ENCODE data around the gene PRKAR2B. TPM values are rescaled to one million over a fixed set of nuclear protein-coding genes. Genes with fewer than 3 reads are reported as not detected.

The PRKAR2B gene
- total RNA-seq, 2 donors from 2014 or later = 10.6 to 44.2 TPM

DNA sequence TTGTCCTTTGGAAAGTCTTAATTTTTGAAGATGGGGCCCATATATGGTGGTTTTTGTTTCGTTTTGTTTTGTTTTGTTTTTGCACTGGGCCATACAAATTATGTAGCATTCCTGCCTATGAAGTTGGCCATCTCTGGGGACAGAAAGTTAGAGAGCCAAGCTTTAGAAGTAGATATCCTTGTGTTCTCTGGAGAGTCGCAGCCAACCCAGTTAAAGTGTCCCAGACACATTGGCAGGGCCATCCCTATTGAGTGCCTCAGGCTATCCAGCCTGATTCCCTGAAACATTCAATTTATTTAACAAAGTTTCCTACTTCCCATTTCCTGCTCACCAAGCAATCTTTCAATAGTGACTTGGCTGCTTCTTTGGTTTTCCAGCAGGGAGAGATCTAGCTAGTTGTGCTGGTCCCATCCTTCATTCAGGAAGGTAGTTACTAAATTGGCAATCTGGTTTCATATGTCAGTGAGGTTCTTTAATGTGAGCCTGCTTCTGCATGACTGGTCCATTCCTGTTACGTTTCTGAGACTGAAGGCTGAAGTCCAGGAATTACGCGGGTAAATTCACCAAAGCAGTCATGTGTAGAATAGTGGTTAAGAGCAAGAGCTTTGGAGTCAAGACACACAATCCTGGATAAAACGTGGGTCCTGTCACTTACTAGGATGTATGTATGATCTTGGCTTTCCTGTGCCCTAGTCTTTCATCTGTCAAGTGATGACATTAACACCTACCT lies 75.0 kb downstream of the PRKAR2B start:
- peaks cover 9% of the 10 kb centered on the region for H3K4me1 ChIP-seq
- intact Hi-C loops (cut with DNase I) = no loop called here
- H3K36me3 ChIP-seq (replicated peaks in 1 of 2; ENCODE audit: insufficient read depth in 1 of 2, low read depth in 2 of 2) = no peaks in the 10 kb centered on the region
- H3K4me3 ChIP-seq = no peak overlapping the region
- ATAC-seq = no peak
- H3K9me3 ChIP-seq = no peaks in the 10 kb centered on the region
- WGBS, 2 donors = 77 to 78% methylated on average over 6 of the region's 6 CpGs
- no peaks in the 10 kb centered on the region for H3K27me3 ChIP-seq
- no peak for TF ChIP-seq CTCF (IDR thresholded peaks at IDR 0.05)
- TF ChIP-seq POLR2A (IDR thresholded peaks at IDR 0.05) = no peak
- no peak for DNase-seq
- H3K27ac ChIP-seq = no peak overlapping the region

DNA sequence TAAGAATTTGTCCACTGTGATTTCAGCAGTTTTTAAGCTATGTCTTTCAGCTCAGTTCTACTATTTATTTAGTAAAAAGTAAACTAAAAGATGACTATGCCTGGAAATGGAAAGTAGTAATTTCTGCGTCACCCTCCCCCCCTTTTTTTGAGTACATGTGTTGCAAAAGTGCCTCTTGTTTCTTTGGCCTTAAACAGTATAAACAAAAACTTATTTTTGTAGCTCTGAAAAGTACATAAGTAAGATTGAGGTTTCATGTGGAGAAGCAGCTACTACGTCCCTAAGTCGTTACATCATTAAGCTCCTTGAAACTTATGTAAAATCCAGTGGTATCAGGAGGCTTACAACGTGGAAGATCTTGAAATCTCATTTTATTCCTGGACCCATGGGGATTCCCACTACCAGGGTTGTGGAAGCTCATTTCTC lies 78.0 kb downstream of the PRKAR2B start:
- no peak for TF ChIP-seq POLR2A (IDR thresholded peaks at IDR 0.05)
- no peak for TF ChIP-seq CTCF (IDR thresholded peaks at IDR 0.05)
- Histone ChIP-seq H3K4me3 (no peak overlapping the region), H3K27me3 (no peaks in the 10 kb centered on the region), H3K36me3 (replicated peaks in 1 of 2; ENCODE audit: insufficient read depth in 1 of 2, low read depth in 2 of 2) (no peaks in the 10 kb centered on the region), H3K9me3 (no peaks in the 10 kb centered on the region), H3K4me1 (peaks cover 9% of the 10 kb centered on the region), H3K27ac (no peak overlapping the region)
- WGBS, 2 donors = 38 to 62% methylated on average over 4 of the region's 4 CpGs
- DNase-seq (no peak), ATAC-seq (peak; percentile 15)
- intact Hi-C loops (cut with DNase I) = no loop called here

DNA sequence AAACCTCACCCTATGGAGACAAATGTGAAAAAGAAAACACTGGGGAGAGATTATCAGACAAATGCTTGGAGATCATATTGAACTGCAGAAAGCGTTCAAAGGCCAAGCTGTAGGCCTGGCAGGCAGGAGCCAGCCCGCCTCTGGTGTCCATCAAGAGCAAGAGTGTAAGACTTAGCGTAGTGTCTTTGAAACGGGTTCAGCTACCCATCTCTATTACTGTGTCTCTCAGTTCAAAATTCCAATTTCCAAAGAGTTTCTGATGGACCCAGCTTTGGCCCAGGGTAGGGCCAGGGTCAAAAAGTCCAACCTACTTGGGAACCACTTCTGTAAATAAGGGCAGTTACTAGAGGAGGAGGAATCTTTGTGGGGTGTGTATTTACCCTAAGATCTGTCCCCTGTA lies 78.9 kb downstream of the PRKAR2B start:
- Histone ChIP-seq H3K9me3 (no peaks in the 10 kb centered on the region), H3K36me3 (replicated peaks in 1 of 2; ENCODE audit: insufficient read depth in 1 of 2, low read depth in 2 of 2) (no peaks in the 10 kb centered on the region), H3K4me1 (peaks cover 2% of the 10 kb centered on the region), H3K27me3 (no peaks in the 10 kb centered on the region), H3K27ac (no peak overlapping the region), H3K4me3 (no peak overlapping the region)
- TF ChIP-seq POLR2A (IDR thresholded peaks at IDR 0.05) (no peak), CTCF (IDR thresholded peaks at IDR 0.05) (no peak)
- ATAC-seq (no peak), DNase-seq (no peak)
- WGBS, 2 donors = 87 to 95% methylated on average over 4 of the region's 4 CpGs
- intact Hi-C loops (cut with DNase I) = no loop called here

GRCh38 chr7:107125475-107125874 lies 81.0 kb downstream of the PRKAR2B start:
- WGBS, 2 donors = 72 to 79% methylated on average over 5 of the region's 5 CpGs
- DNase-seq (no peak), ATAC-seq (no peak)
- TF ChIP-seq CTCF (IDR thresholded peaks at IDR 0.05) (no peak), POLR2A (IDR thresholded peaks at IDR 0.05) (no peak)
- Histone ChIP-seq H3K27ac (no peak overlapping the region), H3K36me3 (replicated peaks in 1 of 2; ENCODE audit: insufficient read depth in 1 of 2, low read depth in 2 of 2) (no peaks in the 10 kb centered on the region), H3K9me3 (no peaks in the 10 kb centered on the region), H3K4me3 (no peak overlapping the region), H3K4me1 (no peaks in the 10 kb centered on the region), H3K27me3 (no peaks in the 10 kb centered on the region)
- intact Hi-C loops (cut with DNase I) = no loop called here

- ATAC-seq = no peak
- H3K4me1 ChIP-seq = no peaks in the 10 kb centered on the region
- TF ChIP-seq POLR2A (IDR thresholded peaks at IDR 0.05) (no peak), CTCF (IDR thresholded peaks at IDR 0.05) (no peak)
- no peak overlapping the region for H3K27ac ChIP-seq
- no peaks in the 10 kb centered on the region for H3K27me3 ChIP-seq
- 80 to 91% methylated on average over 2 of the region's 2 CpGs for WGBS, 2 donors
- H3K36me3 ChIP-seq (replicated peaks in 1 of 2; ENCODE audit: insufficient read depth in 1 of 2, low read depth in 2 of 2) = no peaks in the 10 kb centered on the region
- intact Hi-C loops (cut with DNase I) = no loop called here
- H3K9me3 ChIP-seq = no peaks in the 10 kb centered on the region
- H3K4me3 ChIP-seq = no peak overlapping the region
- no peak for DNase-seq
Observed at GRCh38 chr7:107128217-107128616, 83.7 kb downstream of the PRKAR2B start.

Data from body of pancreas (tissue), 4 donors.